ENCODE measurements around the gene SPO11. TPM values are rescaled to one million over a fixed set of nuclear protein-coding genes. Genes with fewer than 3 reads are reported as not detected.
A peak's percentile ranks its signal among the peaks of the same experiment; 100 is the strongest.

SPO11 gene
- total and polyA plus RNA-seq, 9 of the 15 experiments (the other 6 are each of a cell fraction or from before 2014, with no cell fraction given), result not detected

GRCh38 chr20:57381596-57382503, 52.2 kb downstream of the SPO11 start (continued):
- TF ChIP-seq REST (IDR thresholded peaks at IDR 0.05; ENCODE audit: borderline replicate concordance) (peak; percentile 91), REST (CRISPR knock-in tag; IDR thresholded peaks at IDR 0.05; ENCODE audit: low read depth) (no peak), E2F6 (IDR thresholded peaks at IDR 0.05; ENCODE audit: borderline replicate concordance in 1 of 2, extremely low read depth in 1 of 2, insufficient read depth in 1 of 2, insufficient read length in 1 of 2, low read depth in 1 of 2, low read length in 1 of 2, poor library complexity in 1 of 2, severe bottlenecking in 1 of 2) (peak in 1 of 2 experiments; percentile 48), MGA (IDR thresholded peaks at IDR 0.05) (peak; percentile 74)
